ENCODE data around the gene CYP3A7. TPM values are rescaled to one million over a fixed set of nuclear protein-coding genes. Genes with fewer than 3 reads are reported as not detected.

Gene CYP3A7
- polyA plus RNA-seq: not detected in 2 replicates

GRCh38 chr7:99734987-99735386 lies at the start of gene CYP3A7:
TSS of gene CYP3A7 (minus strand) at chr7:99735196. CDS start at chr7:99735093, 103 bp downstream.

GRCh38 chr7:99784007-99784406 lies 49.0 kb upstream of the CYP3A7 start, which contains the start of gene CYP3A4:
TSS of gene CYP3A4 (minus strand) at chr7:99784184. CDS start at chr7:99784081, 103 bp downstream.

GRCh38 chr7:99679400-99680191 lies 55.4 kb downstream of the CYP3A7 start, which contains the start of gene CYP3A5:
TSS of gene CYP3A5 (minus strand) at chr7:99679996. CDS start at chr7:99679896, 100 bp downstream.

Other genes starting within 250 kb of the CYP3A7 start
- 0.63 and 2.4 TPM in 2 replicates for gene ZNF394, start 234.9 kb downstream of the CYP3A7 start, polyA plus RNA-seq
- 4.5 and 4.6 TPM in 2 replicates for gene ZKSCAN5, start 230.5 kb downstream of the CYP3A7 start, polyA plus RNA-seq
- gene FAM200A, start 183.1 kb downstream of the CYP3A7 start, polyA plus RNA-seq: 10.5 TPM in 2 replicates
- 25.2 and 29.7 TPM in 2 replicates for gene ZNF655, start 176.6 kb downstream of the CYP3A7 start, polyA plus RNA-seq
- not detected in 2 replicates for gene TMEM225B, start 136.9 kb downstream of the CYP3A7 start, polyA plus RNA-seq
- gene ZSCAN25, start 118.2 kb downstream of the CYP3A7 start, polyA plus RNA-seq: 0.45 and 1.1 TPM in 2 replicates
- 0.27 and 0.42 TPM in 2 replicates for gene CYP3A5, start 55.2 kb downstream of the CYP3A7 start, polyA plus RNA-seq
- gene CYP3A4, start 49.0 kb upstream of the CYP3A7 start, polyA plus RNA-seq: not detected in 2 replicates
- not detected in 2 replicates for gene CYP3A43, start 92.8 kb upstream of the CYP3A7 start, polyA plus RNA-seq
- gene OR2AE1, start 141.8 kb upstream of the CYP3A7 start, polyA plus RNA-seq: not detected in 2 replicates
- gene TRIM4, start 184.3 kb upstream of the CYP3A7 start, polyA plus RNA-seq: 3.7 and 6.7 TPM in 2 replicates
- gene GJC3, start 194.4 kb upstream of the CYP3A7 start, polyA plus RNA-seq: not detected in 2 replicates
- not detected in 2 replicates for gene AZGP1, start 240.8 kb upstream of the CYP3A7 start, polyA plus RNA-seq

Data from Purkinje cell (primary cell).